GM12892 (cell line): ENCODE data around the gene CPT1B.

Experiments
- POLR2A ChIP-seq: IDR thresholded peaks from 2 replicates; pipeline ENCODE4 v1.6.1; 2011; ENCODE audit warnings: low read depth, low read length, control low read depth
- POLR2AphosphoS5 ChIP-seq: IDR thresholded peaks from 2 replicates; pipeline ENCODE4 v1.6.1; 2011; ENCODE audit warnings: low read depth, low read length, control low read depth
- TAF1 ChIP-seq: IDR thresholded peaks from 2 replicates; pipeline ENCODE4 v1.6.1; 2011; ENCODE audit warnings: low read depth, mild to moderate bottlenecking, control low read depth, low read length, borderline replicate concordance

GRCh38 chr22:50522208-50522805 is 55.9 kb downstream of the CPT1B start:
- TF ChIP-seq POLR2AphosphoS5, result no peak
- TF ChIP-seq POLR2A, result no peak
- no peak for TF ChIP-seq TAF1
